HG03442 (cell line): Measurements from ENCODE around the gene TWF2.

Experiments used
- ATAC-seq: cut with Tn5 transposase; IDR thresholded peaks from one replicate; pipeline ENCODE4 v1.9.1; 2021; ENCODE audit warnings: mild to moderate bottlenecking, moderate library complexity; ENCODE audit not compliant: unreplicated experiment

TWF2 gene

DNA sequence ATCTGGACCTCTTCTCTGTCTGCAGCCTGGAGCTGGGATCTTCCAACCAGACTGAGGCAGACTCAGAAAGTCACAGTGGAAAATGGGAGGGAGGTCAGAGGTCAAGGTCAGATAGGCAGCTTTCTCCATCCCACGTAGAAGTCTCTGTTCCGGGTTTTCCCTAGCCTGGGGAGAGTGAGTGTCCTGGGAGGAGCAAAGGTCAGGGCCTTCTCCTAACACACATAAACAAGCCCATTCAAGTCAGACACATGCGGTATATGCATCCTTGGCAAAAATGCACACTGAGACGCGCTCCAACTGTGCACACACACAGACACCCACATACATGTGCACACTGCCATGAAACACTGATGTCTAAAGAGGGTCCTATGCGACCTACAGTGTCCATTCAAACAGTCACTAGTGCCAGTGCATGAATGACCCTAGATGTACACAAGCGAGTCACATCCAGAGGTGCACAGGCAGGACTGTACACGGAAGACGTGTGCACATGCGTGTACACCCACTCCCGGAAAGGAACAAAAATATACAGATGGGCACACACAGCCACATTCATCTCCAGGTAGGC is 681 bp downstream of the TWF2 start:
- ATAC-seq: no peak

DNA sequence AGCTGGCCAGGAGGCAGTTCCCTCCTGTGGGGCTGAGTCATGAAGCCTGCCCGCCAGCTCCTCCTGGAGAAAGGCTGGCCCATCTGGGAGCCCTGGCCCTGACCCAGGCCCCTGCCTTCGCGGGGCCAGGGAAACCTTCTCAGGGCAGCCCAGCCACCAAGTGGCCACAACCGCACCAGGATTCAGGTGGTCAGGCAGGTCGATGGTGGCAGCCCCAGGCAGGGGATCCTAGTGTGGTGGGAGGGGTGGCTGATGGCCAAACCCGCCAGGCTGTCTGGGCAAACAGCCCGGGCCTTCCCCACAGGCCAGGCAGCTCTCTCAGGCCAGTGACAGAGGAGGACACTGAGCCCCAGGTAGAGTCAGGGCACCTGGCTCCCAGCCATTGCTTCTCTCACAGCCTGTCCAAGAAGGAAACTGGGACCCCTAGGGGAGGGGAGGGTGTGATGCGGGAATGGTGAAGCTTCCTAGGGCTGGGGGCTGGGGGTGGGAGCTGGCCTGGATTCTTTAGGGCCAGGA is 1.2 kb downstream of the TWF2 start:
- ATAC-seq: no peak

DNA sequence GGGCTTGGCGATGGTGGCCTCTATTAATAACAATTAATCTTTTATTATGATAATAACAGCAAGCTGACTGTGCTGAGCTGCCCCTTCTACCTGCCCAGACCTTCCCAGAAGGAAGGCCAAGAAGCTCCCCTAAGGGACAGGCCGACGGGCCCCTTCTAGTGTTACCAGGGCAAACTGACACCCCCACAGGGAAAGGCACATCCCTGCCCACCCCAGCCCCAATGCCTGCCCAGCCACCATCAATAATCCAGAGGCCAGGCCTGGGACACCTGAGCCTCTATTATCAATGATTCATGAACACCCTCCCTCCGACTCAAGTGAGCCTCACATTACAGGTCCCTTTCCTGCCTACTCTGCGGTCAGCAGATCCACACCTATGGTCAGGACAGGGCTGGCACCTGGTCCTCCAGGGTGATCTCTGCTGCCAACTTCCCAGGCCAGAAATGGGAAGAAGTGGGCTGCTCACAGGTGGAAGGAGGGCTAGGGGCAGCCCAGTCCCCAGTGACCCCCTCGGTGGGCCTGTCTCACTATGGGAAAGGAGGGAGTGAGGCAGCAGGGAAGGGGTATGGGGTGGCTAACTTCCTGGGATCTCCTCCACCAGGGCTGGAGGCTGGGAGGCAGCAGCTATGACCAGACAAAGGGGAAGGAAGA is 1.8 kb downstream of the TWF2 start:
- ATAC-seq: no peak

DNA sequence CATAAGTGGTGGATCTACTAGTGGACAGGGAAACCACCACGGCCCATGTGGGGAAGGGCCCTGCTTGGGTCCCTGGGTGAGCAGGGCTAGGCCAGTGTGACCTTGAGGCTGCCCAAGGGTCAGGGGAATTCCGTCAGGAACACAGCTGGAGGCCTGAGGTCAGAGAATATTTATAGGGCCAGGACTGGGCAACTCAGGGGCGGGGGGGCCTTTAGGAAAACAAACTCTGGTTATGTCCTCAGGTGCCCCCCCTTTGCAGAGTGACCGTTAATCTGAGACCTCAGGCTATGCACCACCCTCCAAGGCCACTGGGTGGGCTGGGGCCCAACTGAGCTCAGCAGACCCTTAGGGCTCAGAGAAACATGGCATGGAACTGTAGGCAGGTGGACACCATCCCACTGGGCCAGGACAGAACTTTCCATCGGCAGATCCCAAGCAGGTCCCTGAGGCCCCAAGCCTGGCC is 2.5 kb downstream of the TWF2 start:
- ATAC-seq: no peak

DNA sequence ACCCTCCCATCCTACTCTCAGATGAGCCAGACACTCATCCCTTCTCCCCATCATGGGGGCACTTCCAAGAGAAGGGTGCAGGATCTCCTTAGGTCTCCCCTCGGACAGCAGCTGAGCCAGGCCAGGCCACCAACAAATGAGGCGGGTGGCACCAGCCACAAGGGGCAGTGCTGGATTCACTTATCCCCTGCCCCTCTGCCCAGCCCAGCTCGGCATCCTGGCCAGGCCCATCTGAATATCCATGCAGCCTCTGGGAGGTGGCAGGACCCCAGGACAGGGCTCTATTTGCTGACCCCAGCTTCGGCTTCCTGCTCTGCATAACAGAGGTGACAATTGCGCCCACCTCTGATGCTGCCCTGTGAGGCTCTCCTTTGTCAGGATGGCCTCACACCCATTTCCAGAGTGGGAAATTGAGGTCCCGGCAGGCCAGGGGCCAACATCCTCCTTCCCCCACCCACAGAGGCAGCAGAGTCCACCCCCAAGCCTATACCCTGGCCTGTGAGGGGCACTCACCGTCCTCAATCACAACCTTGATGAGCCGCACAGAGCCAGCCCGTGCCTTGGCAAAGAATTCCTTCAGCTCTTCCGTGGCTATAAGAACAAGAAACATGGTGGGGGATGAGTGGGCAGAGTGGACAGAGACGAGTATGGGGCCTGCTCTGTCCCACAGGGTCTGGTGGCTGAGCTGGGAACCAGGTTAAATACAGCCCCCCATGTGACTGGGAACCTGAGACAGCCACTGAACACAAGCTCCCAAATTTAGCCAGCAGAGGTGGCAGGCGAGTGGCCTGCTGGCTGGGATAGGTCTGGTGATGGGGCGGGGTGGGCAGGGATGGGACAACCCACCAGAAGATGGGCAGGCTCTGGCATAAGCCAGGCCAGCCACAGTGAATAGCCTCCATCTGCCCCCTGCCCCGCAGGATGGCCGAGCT is 4.2 kb downstream of the TWF2 start:
- no peak for ATAC-seq

DNA sequence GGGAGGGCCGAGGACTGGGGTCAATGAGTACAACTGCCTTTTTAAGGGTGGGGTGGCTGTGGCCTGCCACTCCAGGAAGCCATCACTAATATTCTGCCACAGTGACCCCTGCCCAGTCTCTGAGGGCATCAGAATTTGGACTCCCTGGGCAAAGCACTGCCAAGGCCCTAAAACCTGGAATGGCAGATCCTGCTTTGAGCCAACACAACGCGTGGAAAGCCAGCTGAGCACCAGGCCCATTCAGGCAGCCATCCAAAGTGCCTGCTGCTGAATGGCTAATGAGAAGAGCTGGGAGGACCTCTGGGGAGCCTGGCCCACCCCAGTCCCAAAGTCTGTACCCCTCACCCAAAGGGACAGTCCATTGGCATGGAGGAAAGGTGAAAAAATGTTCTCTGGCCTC is 5.0 kb downstream of the TWF2 start:
- no peak for ATAC-seq

DNA sequence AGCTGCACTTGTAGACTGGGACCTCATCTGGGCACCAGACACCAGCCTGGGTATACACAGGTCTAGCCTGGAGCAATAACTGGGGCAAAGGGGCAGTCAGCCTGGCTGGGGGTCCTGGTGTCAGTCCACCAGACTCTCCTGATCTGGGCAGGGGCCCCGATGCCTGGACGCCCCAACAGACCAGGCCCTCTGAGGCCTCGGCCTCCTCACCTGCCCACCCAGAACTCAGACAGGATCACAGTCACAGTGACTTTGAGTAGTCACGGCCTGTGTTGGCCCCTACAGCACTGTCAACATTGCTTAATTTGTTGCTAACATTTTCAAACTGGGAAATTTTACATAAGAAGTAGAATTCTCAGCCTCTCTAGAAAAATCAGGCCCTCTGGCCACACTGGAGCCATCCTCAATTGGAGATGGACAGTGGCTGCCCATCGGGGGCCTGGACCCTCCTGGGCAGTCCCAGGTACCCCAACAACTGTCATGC is 5.8 kb downstream of the TWF2 start:
- no peak for ATAC-seq

DNA sequence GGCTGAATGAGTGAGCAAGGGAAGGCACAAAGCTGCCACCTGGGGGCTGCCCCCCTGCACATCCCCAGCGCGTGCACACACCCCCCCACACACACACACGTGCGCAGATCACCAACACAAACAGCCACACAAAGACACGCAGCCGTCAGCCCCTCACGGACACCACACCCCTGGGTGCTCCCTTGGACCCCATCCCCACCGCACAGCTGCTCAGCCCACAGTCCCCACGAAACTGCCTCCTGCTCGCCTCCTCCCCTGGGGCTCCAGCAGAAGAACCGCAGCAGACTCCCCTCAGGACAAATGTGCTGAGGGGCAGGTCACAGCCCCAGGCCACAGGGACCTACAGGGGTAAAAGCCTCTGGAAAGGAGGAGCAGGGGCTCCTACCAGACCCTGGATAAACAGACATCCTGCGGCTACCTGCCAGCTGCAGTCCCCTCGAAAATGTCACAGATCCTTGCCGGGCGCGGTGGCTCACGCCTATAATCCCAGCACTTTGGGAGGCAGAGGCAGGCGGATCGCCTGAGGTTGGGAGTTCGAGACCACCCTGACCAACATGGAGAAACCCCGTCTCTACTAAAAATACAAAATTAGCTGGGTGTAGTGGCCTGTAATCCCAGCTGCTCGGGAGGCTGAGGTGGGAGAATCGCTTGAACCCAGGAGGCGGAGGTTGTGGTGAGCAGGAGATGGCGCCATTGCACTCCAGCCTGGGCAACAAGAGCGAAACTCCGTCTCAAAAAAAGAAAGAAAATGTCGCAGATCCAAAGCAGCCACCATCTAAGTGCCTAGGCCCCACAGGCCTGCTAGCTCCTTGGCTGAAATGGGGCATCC is 6.5 kb downstream of the TWF2 start:
- ATAC-seq: no peak

DNA sequence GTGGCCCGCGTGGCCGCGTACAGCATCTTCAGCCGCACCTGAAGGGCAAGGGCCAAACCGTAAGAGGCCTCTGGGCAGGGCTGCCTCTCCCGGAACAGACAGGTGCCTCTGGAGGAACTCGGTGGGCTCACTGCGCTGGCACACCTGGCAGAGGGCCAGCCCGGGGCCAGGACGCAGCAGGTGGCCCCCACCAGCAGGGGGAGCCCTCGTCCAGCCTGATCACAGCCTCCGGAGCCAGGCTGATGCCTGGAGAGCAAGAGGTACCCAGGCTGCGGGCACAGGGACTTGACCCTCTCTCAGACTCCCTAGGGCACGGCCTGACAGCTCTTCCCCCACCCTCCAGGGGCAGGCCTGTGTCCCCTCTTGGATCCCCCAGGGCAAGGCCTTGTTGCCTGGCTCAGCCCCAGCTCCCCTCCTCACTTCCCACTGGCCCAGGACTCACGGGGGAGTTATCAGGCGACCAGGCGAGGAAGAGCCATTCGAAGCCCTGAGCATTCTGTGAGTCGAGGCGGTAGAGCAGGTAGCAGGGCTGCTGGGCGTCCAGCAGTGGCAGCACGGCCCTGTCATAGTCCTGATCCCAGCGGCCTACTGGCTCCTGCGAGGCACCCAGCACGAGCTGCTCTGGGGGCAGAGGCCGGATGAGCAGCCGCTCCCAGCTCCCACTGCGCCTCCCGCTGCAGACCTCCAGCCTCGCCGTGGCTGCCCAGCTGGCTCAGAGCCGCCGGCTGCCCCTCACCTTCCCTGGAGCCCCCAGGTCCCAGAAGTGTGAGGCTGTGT is 7.3 kb downstream of the TWF2 start:
- ATAC-seq: no peak

DNA sequence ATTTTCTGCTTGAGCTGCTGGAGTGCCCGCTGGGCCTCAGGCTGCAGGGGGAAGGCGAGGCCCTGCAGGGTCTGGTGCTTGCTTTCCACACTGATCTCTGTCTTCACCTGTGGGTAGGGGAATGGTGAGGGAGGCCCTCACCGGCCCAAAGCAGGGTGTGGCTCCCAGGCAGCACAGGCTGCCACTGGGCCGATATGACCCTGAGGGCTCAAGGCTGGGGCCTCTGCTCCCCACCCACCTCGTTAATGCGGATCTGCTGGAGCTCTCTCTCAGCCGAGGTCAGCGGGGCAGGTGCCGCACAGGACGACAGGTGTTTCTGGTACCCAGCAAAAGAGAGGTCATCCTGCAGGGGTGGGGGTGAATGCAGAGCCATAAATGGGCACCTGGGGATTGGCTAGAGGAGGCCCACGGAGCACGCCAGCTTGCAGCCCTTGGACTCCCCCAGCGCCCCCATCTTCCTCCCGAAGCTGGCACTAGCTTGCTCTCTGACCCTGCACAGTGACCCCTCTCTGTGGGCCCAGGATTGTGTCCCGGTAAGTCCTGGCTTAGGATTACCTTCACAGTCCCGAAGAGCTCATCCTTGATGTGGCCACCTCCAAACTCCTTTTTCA is 8.0 kb downstream of the TWF2 start:
- ATAC-seq: no peak

DNA sequence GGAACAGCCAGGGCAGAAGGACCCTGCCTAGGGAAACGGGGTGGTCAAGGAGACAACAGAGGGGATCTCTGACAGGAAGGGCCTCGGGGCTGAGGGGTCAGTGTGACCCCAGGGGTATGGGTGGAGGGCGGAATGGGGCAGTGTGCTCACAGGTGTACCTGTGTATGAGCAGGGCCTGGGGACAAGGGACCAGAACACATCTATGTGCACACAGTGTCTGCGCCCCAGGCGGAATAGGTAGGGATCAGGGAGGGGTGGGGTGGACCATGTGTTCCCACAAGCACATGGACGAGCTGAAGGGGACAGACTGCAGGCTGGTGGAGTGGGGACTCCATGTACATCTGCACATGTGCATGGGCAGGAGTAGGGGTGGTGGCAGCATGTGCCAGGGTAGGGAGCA is 8.5 kb downstream of the TWF2 start:
- ATAC-seq: no peak

DNA sequence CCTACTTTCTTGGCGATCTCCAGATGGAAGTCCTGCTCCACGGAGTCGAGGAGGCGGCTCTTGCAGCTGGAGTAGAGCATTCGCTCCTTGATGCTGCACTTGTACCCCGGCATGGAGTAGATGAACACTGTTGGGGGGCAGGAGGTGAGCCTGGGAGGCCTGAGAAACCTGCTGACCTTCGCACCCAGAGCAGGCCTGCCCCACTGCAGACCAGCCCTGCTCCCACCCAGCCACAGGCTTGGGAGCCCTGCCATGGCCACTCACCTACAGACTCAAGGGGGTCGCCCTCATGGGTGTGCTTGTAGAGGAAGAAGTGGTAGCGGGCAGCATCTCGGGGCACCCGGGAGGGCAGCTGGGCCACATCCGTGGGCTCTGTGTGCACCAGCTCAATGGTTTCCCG is 9.3 kb downstream of the TWF2 start:
- ATAC-seq: no peak

DNA sequence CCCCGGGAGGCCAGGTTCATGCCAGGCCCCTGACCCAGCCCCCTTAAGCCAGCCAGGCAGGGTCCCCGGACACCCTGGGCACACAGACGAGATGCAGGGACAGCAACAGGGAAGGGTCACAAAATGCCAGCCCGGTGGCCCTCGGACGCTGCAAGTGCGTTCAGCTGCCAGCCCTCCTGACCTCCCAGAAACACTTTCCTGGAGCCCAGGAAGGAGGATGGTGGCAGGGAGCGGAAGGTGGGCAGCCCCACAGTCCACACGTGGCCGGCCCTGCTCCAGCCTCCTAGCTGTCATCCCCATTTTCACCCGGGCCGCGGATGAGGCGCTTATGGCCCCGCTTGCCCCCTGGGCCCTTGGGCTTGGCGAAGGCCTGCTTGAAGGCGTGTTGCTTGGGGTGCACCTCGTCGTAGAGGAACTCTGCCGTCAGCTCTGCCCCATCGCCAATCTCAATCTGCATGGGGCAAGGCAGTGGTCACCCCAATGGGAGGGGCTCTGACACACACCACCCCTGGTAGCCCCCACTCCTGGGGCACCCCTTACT is 10.1 kb downstream of the TWF2 start:
- ATAC-seq: no peak

DNA sequence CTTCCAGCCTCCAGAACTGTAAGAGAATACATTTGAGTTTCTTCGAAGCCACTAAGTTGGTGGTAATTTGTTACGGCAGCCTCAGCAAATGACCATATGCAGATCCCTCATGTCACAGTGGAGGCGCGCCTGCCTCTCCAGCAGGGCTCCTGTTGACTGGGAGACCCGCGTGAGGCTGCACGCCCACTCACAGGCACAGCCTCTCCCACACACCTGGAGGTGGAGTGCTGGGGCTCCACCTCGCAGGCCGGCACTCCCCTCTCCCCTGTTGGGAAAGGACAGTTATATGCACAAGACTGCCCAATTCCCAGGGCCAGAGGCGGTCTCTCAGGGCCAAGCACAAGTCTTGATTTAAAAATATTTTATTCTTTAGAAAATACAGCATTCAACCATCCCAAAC is 10.7 kb downstream of the TWF2 start:
- ATAC-seq: no peak

DNA sequence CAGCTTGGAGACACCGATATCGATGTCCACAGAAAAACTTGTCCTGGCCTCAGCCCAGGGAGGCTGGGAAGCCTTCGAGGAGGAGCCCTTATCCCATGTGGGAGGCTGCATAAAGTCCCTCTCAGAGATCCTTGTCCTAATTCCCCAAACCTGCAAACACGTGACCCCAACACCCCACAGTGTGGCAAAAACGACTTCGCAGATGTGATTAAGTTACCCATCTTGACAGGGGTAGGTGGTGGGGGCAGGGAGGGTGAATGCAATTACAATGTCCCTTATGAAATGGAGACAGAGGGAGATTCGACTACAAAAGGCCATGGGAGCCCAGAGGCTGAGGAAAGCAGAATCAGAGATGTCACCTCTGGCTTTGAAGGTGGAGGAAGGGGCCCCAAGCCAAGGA is 11.2 kb downstream of the TWF2 start:
- no peak for ATAC-seq

DNA sequence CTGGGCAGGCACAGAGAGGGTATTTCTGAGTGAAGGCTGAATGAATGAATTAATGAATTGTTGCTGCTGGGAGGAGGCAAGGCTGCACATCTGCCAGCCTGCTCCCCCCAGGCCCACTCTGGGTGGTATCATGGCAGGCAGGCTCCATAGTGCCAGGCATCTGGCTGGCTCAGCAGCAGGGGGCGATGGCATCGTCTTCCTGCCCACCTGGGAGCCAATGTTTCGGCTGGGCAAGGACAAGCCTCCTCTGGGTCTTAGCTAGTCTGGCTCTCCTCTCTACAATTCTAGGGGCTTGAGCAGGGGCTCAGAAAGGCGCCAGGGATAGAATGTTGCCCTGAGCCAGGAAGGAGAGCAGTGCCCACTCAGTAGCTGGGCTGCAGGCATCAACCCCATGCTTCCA is 11.8 kb downstream of the TWF2 start:
- no peak for ATAC-seq

DNA sequence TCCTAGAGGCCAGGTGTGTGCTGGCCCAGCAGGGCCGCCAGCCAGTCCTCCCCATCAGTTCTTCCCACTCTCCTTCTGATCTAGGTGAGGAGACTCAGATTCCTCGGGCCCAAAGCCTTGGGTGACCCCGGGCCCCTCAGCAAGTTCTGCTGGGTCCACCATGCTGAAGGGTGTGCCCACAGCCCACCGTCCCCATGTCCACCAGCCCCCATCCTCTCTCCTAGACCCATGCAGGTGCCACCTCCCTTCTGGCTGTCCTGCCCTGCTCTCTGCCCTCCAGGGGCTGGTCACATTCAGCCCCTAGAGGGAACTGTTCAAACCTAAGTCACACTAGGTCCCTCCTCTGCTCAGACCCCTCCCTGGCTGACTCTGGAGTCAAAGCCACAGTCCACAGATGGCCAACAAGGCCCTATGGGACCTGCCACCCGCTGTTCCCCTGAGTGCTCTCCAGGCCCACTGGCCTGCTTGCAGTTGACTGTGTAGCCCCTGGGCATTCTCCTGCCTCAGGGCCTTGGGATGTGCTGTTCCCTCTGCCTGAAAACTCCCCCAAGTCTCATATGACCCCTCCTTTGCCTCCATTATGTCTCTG is 12.6 kb downstream of the TWF2 start:
- no peak for ATAC-seq

DNA sequence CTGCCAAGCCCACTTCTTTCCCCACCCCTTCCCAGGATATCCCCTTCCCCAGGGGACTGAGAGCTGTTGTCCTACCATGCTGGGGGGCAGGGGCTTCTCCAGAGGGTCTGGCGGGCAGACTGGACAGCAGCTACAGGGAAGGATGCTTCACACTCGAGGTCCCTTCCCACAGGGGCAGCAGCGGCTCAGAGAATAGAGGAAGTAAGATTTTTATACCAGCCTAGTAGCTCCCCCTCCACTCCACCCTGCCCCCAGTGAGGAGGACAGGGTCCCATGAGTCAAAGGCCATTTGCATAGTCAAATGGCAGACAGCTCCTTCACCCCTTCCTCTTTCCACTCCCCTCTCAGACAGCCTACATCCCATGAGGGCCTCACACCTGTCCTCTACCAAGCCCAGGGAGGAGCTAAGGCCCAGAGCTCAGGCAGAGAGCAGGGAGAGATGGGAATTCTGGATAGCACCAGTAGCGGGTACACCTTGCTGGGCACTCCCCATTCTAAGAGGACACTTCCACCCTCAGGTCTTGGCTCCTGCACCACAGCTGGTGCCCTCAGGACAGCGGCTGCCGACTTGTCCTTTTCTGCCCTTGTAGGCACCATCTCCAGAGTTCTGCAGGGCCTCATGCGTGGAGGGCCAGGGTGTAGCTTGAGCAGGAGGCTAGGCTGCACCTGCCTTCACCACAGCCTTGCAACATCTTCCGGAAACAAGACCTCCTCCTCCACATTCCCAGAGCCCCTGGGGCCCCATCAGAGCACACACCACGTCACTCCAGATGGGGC is 13.3 kb downstream of the TWF2 start, which contains the start of gene TLR9:
TSS of gene TLR9 (minus strand) at position 194 of the 777 bp plus-strand sequence. CDS start at position 78, 116 bp downstream.
- peak; percentile 74 for ATAC-seq
